NCI-H2227 (cell line): ENCODE results near the gene ARHGEF39.

Source experiments
- DNase-seq: peaks from one replicate; lab custom pipeline; 2025; ENCODE audit not compliant: unreplicated experiment; lab: John Stamatoyannopoulos, UW

ARHGEF39 gene

DNA sequence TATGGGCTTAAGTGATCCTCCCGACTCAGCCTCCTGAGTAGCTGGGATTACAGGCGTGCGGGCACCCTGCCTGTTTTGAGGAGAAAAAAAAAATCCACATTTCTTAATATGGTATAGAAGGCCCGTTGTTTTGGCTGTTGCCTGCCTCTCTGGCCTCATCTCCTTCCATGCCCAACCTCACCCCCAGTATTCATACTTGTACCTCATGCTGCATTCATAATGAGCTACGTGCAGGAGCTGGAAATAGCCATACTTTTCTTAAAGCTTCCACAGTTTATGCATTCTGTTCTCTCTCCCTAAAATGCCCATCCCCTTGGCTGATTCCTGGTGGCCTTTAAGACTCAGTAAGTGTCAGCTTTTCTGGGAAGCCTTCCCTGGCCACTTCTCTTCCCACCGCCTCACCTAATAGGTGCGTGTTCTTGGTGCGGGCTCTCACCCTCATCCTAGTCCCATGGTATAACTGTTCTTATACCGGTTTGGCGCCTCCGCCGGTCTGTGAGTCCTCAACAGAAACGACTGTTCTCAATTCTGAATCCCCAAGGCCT, 26.8 kb upstream of the ARHGEF39 start:
- no peak for DNase-seq

DNA sequence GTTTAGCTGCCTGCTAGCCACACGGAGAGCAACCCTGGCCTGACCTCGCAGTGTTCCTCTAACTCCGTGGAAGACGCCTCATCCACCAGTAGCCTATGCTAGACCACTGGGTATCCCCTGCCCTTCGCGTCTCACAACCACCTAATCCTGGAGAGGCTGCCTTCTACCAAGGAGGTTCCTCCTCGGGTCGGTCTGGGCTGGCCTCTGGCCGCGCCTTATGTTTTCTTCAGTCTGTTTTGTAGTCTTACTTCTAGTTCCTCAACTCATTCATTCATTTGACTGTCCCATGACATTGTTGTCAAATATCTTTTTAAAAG, 26.3 kb upstream of the ARHGEF39 start:
- no peak for DNase-seq

DNA sequence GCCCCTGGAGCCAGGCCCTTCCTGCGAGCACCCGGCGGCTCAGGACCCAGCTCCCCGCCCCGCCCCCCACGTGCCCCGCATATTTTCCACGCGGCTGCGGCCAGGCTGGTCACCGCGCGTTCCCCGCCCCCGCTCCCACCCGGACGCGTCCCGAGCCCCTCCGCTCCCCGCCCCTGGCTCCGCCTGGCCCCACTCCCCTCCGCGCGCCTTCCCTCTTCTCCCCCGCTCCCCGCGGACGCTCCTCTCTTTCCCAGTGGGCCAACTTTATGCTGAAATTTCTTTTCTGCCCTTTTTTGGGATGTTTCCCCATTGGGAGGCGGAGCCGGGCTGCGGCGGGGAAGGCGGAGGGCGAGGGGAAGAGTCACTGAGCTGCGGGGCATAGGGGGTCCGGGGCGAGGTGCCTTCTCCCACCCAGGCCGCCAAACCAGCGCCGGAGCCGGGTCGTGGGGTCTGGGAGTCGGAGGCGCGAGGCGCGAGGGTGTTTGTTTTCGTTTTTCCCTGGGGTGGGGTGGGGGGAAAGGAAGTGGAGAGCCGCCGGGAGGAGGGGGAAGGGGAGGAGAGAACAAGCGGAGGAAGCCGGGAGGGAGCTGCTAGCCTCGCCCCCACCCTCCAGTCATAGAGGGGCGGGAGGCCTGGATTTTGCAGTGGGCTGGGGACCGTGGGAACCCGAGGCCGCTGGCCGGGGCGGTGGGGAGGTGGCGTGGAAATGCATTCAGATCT, 25.8 kb upstream of the ARHGEF39 start:
- peak; percentile 49 for DNase-seq

DNA sequence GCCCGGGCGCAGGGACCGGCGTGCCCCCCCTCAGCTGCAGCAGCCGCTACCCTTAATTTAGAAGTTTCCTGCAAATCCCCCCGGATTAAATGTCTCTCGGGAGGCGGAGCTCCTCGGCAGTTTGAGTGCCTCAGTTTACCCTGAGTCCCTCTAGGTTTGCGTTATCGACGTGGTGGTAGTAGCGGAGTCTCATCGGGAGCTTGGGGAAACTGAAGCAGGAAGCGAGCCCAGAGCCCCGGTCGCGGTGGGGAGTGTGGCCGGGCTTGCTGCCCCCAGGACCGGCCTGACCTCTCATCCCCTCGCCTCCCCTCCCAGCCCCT, 25.3 kb upstream of the ARHGEF39 start:
- no peak for DNase-seq

DNA sequence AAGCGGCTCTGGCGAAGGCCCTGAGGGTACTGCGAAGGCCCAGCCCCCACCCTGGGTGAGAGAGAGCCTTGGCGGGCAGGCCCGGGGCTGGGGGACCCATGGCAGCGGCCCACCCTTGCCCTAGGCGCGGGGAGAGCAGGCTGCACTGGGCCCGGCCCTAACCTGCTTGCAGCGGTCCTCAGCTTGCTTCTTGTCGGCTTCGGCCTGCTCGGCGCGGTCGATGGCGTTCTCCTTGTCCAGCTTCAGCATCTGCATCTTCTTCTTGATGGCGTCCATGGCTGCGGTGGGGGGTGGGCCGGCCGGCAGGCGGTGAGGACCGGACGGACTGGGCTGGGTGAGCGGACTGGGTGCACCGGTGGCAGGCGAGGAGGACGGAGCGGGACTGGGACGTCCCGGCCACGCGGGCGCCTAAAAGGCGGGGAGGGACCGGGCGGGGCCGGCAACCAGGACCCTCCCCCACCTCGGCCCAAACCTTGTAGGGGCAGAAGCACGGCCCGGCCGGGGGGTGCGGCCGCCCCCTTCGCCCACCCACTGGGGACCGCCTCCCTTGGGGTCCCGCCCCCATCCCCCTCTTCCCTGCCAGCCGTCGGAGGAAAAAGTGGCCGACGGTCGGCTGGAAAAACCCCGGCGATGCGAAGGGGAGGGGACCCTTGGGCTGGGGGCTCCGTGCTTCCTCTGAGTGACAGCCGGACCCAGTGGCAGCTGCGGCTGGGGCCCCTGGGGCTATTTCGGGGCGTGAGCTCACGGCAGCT, 24.7 kb upstream of the ARHGEF39 start, which contains the start of gene TPM2:
Gene TPM2, minus strand, starts transcription at position 384 of the 752 bp plus-strand sequence. Its CDS starts 108 bp downstream, at position 276.
- DNase-seq, result no peak

DNA sequence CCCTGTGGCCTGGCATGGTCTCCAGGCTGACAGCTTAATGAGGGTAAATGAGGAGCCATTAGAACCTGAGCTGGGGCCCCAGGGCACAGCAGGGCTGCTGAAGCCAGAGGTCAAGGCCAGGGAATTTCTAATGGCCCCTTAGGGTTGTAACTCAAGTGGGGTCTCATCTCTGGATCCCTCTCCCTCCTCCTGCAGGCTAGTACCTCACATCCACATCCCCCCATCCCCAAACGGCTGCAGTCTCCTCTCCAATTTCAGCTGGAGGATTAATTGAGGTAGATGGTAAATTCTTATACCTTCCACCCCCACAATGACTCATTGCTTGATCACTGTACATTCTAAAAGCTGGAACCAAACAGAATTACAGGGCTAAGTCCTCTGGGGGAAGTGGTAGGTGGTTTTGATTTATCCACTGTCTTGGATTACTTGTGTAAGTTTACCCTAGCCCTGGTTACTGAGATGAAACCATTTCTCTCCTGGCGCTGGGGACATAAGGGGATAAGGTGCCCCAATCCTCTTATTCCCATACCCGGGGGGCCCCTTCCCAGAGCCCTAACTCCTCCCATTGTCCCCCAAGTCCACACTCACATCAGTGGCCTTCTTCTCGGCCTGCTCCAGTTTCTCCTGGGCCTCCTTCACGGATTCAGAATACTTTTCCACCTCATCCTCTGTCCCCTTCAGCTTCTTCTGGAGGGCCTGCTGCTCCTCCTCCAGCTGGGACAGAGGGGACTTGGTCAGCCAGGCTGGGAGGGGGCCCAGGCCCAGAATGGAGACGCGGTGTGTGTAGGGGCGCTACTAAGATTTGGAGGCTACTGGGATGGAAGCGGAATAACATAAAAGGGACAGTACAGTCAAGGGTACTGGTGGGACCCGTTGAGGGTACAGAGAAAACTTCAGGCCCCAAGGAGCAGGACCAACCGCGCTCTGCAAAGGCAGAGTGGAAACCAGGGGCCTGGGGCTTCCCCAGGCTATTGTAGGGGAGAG, 23.9 kb upstream of the ARHGEF39 start:
- no peak for DNase-seq

DNA sequence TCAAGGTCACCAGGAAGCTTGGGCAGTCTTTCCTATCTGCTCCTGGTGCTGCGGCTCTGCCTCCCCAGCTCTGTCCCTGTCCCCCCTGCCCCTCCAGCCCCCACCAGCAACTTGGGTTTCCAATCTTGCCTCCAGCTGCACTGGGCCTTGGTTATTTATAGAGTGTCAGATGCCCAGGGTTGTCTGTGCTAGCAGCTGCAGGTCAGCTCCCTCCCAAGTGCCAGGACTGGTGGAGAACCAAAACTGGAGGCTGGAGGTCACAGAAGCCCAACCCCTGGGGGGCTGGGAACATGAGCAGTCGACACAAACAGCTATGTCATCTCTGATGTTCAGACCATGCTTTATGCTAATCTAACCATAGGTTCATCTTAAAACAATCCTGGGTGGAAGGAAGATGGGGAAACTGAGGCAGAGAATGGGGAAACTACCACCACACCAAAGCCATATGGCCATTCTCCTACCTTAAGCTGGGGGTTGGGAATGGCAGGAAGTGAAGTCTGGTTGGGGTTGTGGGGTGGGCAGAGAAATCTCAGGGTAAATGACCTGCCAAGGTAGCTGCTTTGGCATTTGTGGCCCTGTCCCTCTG, 23.1 kb upstream of the ARHGEF39 start:
- no peak for DNase-seq

DNA sequence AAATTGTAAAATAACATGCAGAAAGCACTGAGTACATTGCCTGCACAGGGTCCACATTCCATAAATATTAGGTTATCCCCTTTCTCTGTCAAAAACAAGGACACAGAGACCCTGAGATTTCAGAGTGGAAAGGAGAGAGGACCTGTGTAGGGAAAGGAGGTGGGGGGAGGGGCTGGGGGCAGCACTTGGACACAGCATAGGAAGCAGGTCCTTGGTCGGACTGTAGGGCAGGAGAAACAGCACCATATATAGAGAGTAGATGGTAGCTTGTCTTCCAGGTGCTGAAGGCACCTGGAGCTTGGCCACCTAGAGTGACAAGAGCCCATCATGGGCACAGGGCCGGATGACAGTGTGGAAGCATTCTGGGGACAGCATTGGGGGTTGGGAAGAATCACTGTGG, 22.3 kb upstream of the ARHGEF39 start:
- no peak for DNase-seq

DNA sequence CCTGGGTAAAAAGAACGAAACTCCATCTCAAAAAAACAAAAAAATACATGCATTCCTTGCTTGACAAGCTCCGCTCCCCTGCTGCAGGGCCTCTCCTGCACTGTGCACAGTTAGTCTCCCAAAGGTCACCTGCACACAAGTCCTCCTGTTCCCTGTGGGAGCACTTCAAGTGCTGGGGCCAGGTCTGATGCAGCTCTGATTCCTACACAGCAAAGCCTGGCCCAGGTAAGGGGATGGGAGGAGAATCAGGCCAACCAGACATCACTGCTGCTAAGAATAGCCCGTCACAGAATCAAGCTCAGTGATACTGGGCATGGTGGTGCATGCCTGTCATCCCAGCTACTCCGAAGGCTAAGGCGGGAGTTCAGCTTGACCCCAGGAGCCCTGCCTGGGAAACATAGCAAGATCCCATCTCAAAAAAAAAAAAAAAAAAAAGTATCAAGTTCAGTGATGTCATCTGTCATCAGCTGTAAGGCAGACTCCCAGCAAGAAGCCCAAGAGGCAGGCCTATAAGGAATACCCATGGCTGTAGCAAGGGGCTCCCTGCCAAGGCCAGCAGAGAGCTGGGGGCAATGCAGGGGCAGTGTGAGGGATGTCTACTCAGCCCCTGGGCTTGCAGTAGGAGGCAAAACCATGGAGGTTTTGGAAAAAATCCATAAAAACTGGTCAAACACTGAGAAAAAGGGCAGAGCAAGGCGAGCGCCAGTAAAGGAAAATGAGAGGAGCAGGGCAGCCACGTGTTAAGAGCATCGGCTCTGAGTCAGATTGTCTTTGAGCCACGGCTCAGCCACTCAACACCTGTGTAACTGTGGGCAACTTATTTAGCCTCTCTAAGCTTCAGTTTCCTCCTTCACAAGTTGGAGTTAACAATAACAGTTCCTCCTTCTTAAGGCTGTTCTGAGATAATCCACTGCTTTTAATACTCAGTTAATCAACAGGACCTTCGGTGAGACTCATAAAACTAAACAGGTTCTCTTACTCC, 21.5 kb upstream of the ARHGEF39 start:
- no peak for DNase-seq

DNA sequence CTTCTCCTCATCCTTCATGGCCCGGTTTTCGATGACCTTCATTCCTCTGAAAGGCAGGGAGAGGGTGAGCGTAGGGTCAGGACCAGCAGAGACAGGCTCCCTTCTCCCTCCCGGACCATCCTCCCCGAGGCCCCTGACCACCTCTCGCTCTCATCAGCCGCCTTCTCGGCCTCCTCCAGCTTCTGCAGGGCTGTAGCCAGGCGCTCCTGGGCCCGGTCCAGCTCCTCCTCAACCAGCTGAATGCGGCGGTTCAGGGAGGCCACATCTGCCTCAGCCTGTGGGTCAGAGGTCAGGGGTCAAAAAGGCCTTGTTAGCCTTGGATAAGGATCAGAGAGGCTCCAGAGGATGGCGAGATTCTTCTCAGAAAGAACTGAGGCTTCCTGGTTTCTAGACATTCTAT, 20.5 kb upstream of the ARHGEF39 start:
- no peak for DNase-seq

DNA sequence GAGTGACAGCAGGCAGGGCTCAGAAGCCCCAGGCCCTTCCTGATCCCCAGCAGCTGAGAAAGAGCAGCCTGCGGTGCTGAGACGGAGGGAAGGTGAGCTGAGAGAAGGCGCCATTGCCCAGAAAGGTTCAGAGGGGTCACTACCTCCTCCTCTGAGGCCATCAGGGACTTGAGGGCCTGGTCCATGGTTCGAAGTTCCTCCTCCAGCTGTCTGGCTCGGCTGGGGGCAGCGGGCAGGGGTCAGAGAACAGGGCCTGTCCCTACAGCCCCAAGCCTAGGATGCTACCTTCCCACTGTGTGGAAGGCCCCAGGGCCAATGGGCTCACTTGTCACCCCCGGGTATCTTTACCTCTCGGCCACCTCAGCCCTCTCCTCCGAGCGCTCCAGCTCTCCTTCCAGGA, 19.9 kb upstream of the ARHGEF39 start:
- no peak for DNase-seq

DNA sequence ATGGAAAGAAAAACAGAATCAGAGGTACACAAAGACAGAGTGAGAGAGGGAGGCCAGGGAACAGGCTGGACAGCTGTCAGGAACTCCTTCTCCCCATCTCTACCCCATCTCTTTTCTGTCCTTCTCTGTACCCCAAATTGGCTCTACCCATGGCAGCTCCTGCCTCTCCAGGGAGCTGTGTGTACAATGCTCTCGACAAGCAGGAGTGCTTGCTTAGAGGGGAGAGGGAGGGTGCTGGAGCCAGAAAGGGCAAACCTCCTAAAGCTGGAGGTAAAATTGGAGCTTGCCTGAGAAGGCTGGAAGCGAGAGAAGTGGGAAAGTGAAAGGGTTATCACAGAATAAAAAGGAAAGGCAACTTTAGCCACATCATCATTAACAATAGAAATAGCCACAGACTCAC, 18.3 kb upstream of the ARHGEF39 start:
- DNase-seq, result no peak

DNA sequence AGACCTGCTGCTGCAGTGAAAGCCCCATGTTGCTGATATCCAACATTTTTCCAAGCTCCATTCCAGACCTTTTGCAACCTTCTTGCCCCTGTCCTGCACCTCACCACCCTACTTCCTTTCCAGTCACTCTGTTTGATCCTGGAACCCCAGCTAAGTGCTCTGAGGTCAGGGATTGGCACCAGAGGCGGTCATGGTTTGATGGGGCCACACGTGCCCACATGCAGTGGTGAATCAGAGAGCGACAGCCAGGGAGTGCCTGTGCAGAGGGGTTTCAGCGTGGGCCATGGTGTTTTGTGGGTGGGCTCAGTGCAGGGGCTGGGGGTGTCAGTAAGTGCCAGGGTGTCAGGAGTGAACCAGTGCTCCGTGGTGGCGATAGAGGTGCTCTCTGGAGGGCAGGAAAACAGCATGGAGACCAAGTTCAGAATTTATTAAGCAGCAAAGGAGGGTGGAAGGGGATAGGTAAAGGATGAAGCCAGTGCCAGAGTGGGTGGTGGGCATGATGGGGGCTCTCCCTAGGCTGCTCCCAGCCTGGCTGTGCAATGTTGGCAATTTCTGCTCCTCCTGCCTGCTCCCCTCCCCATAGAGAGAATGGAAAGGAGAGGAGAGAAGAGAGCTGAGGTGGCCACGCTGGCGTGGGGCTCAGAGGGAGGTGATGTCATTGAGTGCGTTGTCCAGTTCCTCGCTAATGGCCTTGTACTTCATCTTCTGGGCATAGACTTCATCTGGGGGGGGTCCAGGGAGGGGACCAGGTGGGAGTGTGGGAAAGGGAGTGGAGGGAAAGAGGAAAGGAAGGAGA, 17.7 kb upstream of the ARHGEF39 start:
- DNase-seq, result no peak

DNA sequence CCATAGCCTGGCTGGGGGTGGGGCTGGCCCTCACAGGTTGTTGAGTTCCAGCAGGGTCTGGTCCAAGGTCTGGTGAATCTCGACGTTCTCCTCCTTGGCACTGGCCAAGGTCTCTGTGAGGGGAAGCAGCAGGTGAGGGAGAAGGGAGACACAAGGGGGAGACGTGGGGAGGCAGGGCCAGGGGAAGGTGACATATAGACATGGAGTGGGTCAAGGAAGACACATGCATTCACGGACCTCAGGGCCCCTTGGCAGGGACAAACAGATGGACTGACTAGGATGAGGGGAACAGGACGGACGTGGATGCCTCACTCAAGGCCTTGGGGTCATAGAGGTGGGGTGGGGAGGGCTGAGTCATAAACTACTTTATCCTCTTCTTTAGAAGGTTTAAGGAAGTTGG, 17.1 kb upstream of the ARHGEF39 start:
- DNase-seq, result no peak

DNA sequence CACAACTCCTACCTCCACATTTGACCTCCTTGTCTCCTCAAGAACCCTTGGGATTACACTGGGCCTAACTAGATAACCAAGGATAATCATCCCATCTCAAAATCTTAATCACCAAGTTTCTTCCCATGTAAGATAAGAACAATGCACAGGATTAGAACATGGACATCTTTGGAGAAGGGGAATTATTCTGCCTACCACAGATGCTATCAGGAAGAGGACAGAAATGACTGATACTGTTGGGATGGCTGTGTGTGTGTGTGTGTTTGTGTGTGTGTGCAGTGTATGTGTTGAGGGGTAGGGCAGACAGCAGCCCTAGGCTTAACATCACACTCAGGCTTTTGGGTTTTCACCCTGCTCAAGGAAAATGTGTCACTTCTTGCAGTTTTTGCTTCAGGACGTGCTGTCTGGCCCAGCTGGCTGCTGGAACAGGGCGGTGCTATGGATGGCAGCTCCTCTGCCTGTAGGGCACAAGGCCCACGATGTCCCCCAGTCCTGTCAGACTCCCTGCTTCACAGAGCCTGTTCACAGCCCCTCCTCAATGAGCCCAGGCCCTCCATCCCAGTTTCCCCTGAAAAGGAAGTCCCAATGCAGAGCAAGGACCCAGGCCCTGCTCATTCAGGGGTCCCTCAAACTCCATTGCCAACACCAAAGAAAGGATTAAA, 16.5 kb upstream of the ARHGEF39 start:
- no peak for DNase-seq

DNA sequence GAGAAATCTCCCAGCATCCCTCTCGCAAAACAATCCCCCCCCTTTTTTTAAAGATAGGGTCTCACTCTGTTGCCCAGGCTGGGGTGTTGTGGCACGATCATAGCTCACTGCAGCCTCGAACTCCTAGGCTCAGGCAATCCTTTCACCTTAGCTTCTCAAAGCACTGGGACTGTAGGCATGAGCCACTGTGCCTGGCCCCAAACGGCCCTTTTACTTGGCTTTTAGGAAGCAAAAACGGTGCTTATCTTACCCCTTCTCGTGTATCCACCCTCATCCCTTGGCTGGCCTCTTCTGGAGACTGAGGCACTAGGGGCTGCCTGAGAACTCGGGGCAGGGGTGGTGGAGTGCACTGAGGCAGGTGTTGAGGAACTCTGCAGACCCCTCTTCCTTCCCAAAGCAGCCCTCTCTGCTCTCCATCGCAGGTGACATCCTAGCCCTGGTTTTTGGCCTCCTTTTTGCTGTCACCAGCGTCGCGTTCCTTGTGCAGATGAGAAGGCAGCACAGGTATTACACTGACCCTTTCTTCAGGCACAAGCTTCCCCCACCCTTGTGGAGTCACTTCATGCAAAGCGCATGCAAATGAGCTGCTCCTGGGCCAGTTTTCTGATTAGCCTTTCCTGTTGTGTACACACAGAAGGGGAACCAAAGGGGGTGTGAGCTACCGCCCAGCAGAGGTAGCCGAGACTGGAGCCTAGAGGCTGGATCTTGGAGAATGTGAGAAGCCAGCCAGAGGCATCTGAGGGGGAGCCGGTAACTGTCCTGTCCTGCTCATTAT, 15.5 kb upstream of the ARHGEF39 start:
- DNase-seq, result no peak

DNA sequence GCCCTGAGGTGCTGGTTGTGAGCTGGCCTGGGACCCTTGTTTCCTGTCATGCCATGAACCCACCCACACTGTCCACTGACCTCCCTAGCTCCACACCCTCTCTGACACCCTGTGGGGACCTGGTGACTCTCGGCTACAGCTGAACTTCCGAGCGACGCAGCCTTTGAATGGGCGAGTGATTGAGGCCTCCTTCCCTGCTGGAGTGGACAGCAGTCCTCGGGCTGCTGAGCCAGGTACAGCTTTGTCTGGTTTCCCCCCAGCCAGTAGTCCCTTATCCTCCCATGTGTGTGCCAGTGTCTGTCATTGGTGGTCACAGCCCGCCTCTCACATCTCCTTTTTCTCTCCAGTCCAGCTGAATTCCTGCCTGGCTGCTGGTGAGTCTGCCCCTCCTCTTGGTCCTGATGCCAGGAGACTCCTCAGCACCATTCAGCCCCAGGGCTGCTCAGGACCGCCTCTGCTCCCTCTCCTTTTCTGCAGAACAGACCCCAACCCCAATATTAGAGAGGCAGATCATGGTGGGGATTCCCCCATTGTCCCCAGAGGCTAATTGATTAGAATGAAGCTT, 14.9 kb upstream of the ARHGEF39 start:
- no peak for DNase-seq
